Measurements from ENCODE around the gene STT3B.

- TF ChIP-seq CTCF (IDR thresholded peaks at IDR 0.05) (no peak), POLR2A (IDR thresholded peaks at IDR 0.05) (no peak)
These were observed 29.2 kb downstream of the STT3B start for GRCh38 chr3:31561891-31562290.
